Thoracic aorta (tissue), 2 donors: ENCODE data around the gene PBXIP1. TPM values are rescaled to one million over a fixed set of nuclear protein-coding genes. Genes with fewer than 3 reads are reported as not detected.
A peak's percentile ranks its signal among the peaks of the same experiment; 100 is the strongest.

Experiments used
- ATAC-seq: fragments of 150-250 bp; one replicate; pipeline ENCODE4 v1.8.0; 2017; ENCODE audit warnings: low read depth; ENCODE audit not compliant: insufficient number of reproducible peaks, low FRiP score
- DNase-seq: peaks from one replicate; pipeline ENCODE4 v3.0.0-alpha.2; 2020; ENCODE audit warnings: low spot score
- H3K27ac ChIP-seq, 2 donors: fragments of 200-600 bp; sonication (generic); 1 replicate in 1 of 2; 2 replicates in 1 of 2; pipeline ENCODE4 v1.5.1; 2016; ENCODE audit warnings: mild to moderate bottlenecking in 2 of 2, moderate library complexity in 2 of 2
- H3K27me3 ChIP-seq: fragments of 200-600 bp; sonication (generic); replicated peaks from 2 replicates; pipeline ENCODE4 v1.6.0; 2016; ENCODE audit warnings: mild to moderate bottlenecking; ENCODE audit not compliant: insufficient read depth
- H3K36me3 ChIP-seq: fragments of 200-600 bp; sonication (generic); one replicate; pipeline ENCODE4 v1.5.1; 2016
- H3K4me1 ChIP-seq, 2 donors: fragments of 200-600 bp; sonication (generic); 1 replicate in 1 of 2; 2 replicates in 1 of 2; pipeline versions ENCODE4 v1.5.1 to v1.6.0; 2016; ENCODE audit warnings: low read depth in 2 of 2, mild to moderate bottlenecking in 1 of 2; ENCODE audit not compliant: control insufficient read depth in 1 of 2
- H3K4me3 ChIP-seq: fragments of 200-600 bp; sonication (generic); 2 replicates; pipeline ENCODE4 v1.5.1; 2016; ENCODE audit warnings: mild to moderate bottlenecking
- H3K9me3 ChIP-seq: fragments of 200-600 bp; sonication (generic); 2 replicates; pipeline ENCODE4 v1.5.1; 2016
- CTCF ChIP-seq: fragments of 200-600 bp; sonication (generic); IDR thresholded peaks from one replicate; pipeline ENCODE4 v1.5.1; 2019; ENCODE audit warnings: antibody characterized with exemption
- total RNA-seq, 2 donors: library from RNA; depleted of rRNA; stranded (reverse); fragments of >200 nt; gene quantifications; one replicate each; pipeline versions ENCODE4 v1.1.0 to v1.2.3, GENCODE V29; 2016

Gene PBXIP1
- total RNA-seq, 2 donors from 2014 or later: 185 to 227 TPM

- Histone ChIP-seq H3K27me3 (no peaks in the 10 kb centered on the region), H3K27ac (peak overlapping the region; percentile 81 to 85), H3K9me3 (no peaks in the 10 kb centered on the region), H3K4me3 (peak overlapping the region; percentile 77), H3K4me1 (peaks cover 32 to 52% of the 10 kb centered on the region in 2 donors), H3K36me3 (peaks cover 18% of the 10 kb centered on the region)
- TF ChIP-seq CTCF: no peak
- DNase-seq: peak; percentile 35
- ATAC-seq: peak; percentile 22
Observed at GRCh38 chr1:154955039-154955717, 721 bp downstream of the PBXIP1 start.

DNA sequence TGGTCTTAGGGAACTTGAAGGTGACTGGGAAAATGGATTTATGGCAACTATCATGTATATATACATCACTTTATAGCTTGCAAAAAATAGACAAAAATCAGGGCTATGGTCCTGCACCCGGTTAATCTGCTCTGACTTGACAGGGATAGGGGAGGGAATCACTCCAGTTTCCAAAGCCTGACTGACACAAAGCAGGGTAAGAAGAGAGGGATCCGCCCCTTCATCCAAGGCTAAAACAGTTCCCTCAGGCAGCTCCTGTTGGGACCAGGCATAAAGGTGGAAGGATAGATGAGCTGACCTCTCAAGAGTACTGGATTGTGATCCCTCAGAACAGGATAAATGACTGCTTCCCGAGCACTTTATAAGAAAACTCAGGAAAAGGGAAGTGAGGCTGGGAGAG is 1.4 kb downstream of the PBXIP1 start:
- Histone ChIP-seq H3K27ac (peak overlapping the region in 1 of 2 donors; percentile 81), H3K4me1 (peaks cover 32 to 52% of the 10 kb centered on the region in 2 donors), H3K9me3 (no peaks in the 10 kb centered on the region), H3K4me3 (peak overlapping the region; percentile 77), H3K36me3 (peaks cover 17% of the 10 kb centered on the region), H3K27me3 (no peaks in the 10 kb centered on the region)
- DNase-seq (no peak), ATAC-seq (no peak)
- TF ChIP-seq CTCF: no peak

DNA sequence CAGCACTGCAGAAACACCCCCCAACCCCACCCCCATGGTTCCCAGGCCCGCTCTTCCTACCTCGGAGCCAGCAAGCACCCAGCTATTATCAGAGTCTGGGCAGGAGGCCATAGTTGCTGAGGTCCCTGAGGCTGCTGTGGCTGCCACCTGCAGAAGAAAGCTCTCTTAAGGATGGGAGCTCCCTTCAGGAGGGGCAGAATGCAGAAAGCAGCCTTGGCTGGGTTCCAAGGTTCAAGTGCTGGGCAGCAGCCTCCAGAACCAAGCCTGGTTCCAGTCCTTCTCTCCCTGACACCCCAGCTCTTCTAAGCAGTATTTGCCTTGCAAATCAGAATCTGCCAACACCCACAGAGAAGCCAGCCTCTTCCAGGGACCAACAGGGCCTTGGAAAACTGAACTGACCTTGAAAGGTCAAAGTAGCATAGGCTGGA is 2.3 kb downstream of the PBXIP1 start:
- TF ChIP-seq CTCF: no peak
- Histone ChIP-seq H3K36me3 (peaks cover 9% of the 10 kb centered on the region), H3K4me1 (peaks cover 32 to 52% of the 10 kb centered on the region in 2 donors), H3K27me3 (no peaks in the 10 kb centered on the region), H3K27ac (no peak overlapping the region), H3K4me3 (no peak overlapping the region), H3K9me3 (no peaks in the 10 kb centered on the region)
- ATAC-seq (no peak), DNase-seq (no peak)

- ATAC-seq: no peak
- Histone ChIP-seq H3K27ac (no peak overlapping the region), H3K4me1 (peaks cover 32 to 52% of the 10 kb centered on the region in 2 donors), H3K4me3 (no peak overlapping the region), H3K9me3 (no peaks in the 10 kb centered on the region), H3K27me3 (no peaks in the 10 kb centered on the region), H3K36me3 (peaks cover 15% of the 10 kb centered on the region)
- DNase-seq: no peak
- no peak for TF ChIP-seq CTCF
Observed at GRCh38 chr1:154952664-154953063, 3.2 kb downstream of the PBXIP1 start.

DNA sequence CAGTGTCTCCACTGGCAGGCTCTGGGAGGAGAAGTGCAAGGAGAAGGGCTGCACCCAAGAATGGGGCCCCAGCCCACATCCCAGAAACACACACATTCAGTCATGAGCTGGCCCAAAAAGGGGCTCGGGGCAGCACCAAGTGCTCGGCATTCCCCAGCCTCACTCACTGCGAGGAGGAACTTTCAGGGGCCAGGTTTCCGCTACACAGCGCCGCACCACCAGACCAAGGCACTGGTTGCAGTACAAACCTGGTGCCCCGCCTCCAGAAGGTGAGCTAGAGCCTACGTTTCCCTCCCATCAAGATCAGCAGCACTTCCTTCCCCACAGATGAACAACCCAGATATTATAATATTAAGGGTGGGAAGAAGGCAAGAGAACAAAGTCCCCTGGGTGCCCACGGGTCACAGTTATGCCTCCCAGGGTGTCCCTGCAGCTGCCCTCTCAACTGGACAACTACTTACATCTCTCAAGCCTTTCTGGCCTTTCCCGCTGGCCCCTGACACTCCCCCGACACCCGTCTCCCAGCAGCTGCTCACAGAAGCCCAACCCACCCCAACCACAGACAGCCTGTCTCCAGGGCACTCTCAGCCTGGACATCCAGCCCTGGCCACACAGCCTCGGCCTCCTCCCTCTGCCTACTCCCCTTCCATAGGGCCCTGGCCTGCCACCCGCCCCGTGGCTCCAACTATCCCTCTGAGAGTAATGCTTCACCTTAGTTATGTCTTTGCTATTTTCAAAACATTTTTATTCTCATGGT is 3.8 kb downstream of the PBXIP1 start:
- no peaks in the 10 kb centered on the region for H3K27me3 ChIP-seq

More for the DNA sequence above, 3.8 kb downstream of the PBXIP1 start:
- no peak for TF ChIP-seq CTCF
- peaks cover 20% of the 10 kb centered on the region for H3K36me3 ChIP-seq
- no peaks in the 10 kb centered on the region for H3K9me3 ChIP-seq
- ATAC-seq (no peak), DNase-seq (no peak)
- H3K4me1 ChIP-seq: peaks cover 29 to 47% of the 10 kb centered on the region in 2 donors
- H3K27ac ChIP-seq: no peak overlapping the region
- no peak overlapping the region for H3K4me3 ChIP-seq
